Endothelial cell of umbilical vein (primary cell): ENCODE results near the gene CEP152. TPM values are rescaled to one million over a fixed set of nuclear protein-coding genes. Genes with fewer than 3 reads are reported as not detected.

Experiments
- BruUV-seq: library from RNA; stranded (reverse); fragments of 400-500 nt; replicated peaks from 2 replicates; lab custom pipeline; 2021; lab: Mats Ljungman, UMichigan
- CTCF ChIA-PET: fragments of 300-600, 350-600 bp; sonication (Branson Sonifier 250); formaldehyde crosslinking; loops from one replicate; lab custom pipeline; 2021; ENCODE audit warnings: antibody characterized with exemption, inconsistent platforms; lab: Charles Lee
- POLR2A ChIA-PET: fragments of 300-600, 350-600 bp; sonication (Branson Sonifier 250); formaldehyde crosslinking; loops from one replicate; lab custom pipeline; 2021; ENCODE audit warnings: antibody characterized with exemption, inconsistent platforms; lab: Charles Lee
- DNase-seq: peaks from one replicate; pipeline ENCODE4 v3.0.0-alpha.2; 2011; ENCODE audit warnings: low read depth, low spot score
- FAIRE-seq: peaks from 2 replicates; lab custom pipeline; 2011; peaks lifted over from hg19 to GRCh38; lab: Jason Lieb, UNC
- H2AFZ ChIP-seq: 2 replicates; pipeline ENCODE4 v1.6.0; 2012; ENCODE audit warnings: low read depth, low read length, control low read depth, inconsistent platforms
- H3K27ac ChIP-seq: 2 replicates; pipeline ENCODE4 v1.5.1; 2011; ENCODE audit warnings: low read depth, mild to moderate bottlenecking, control low read depth, low read length, moderate library complexity; ENCODE audit not compliant: insufficient read depth
- H3K27me3 ChIP-seq, 2 experiments: 2 replicates each; pipeline versions ENCODE4 v1.6.0 to v1.6.1; 2011; ENCODE audit warnings: low read length in 2 of 2, mixed read lengths in 1 of 2; ENCODE audit not compliant: control insufficient read depth in 2 of 2, insufficient read depth in 2 of 2
- H3K36me3 ChIP-seq, 2 experiments: 2 replicates in 1 of 2; 3 replicates in 1 of 2; pipeline ENCODE4 v1.5.1; 2011; ENCODE audit warnings: low read length in 2 of 2, mild to moderate bottlenecking in 1 of 2, moderate library complexity in 1 of 2; ENCODE audit not compliant: control insufficient read depth in 2 of 2, insufficient read depth in 2 of 2; ENCODE audit errors: extremely low read depth in 1 of 2
- H3K4me1 ChIP-seq: 3 replicates; pipeline ENCODE4 v1.5.1; 2011; ENCODE audit warnings: mild to moderate bottlenecking, low read length; ENCODE audit not compliant: control insufficient read depth, insufficient read depth; ENCODE audit errors: extremely low read depth
- H3K4me2 ChIP-seq: 2 replicates; pipeline ENCODE4 v1.6.1; 2011; ENCODE audit warnings: low read length, control low read depth, mixed read lengths; ENCODE audit not compliant: insufficient read depth
- H3K4me3 ChIP-seq, 3 experiments: fragments of 200-600 bp in 1 of 3; sonication (generic), shearing (Covaris generic) in 1 of 3; replicated peaks in 1 of 3; 2 replicates each; pipeline ENCODE4 v1.5.1; 2011 to 2016; ENCODE audit warnings: control low read depth in 3 of 3, low read length in 3 of 3, mild to moderate bottlenecking in 2 of 3, inconsistent platforms in 1 of 3, low read depth in 1 of 3, moderate library complexity in 1 of 3; ENCODE audit not compliant: insufficient read depth in 1 of 3
- H3K79me2 ChIP-seq: 2 replicates; pipeline ENCODE4 v1.6.0; 2012; ENCODE audit warnings: low read length, inconsistent platforms; ENCODE audit not compliant: control insufficient read depth, insufficient read depth
- H3K9ac ChIP-seq: replicated peaks from 2 replicates; pipeline ENCODE3; 2011; ENCODE audit warnings: low read length, control low read depth; ENCODE audit not compliant: insufficient read depth; ENCODE audit errors: extremely low read depth
- H3K9me1 ChIP-seq: replicated peaks from 3 replicates; pipeline ENCODE4 v1.6.0; 2011; ENCODE audit warnings: mild to moderate bottlenecking, low read length; ENCODE audit not compliant: control insufficient read depth, insufficient read depth; ENCODE audit errors: extremely low read depth
- H3K9me3 ChIP-seq: replicated peaks from 2 replicates; pipeline ENCODE4 v1.5.1; 2012; ENCODE audit warnings: low read length, inconsistent platforms; ENCODE audit not compliant: control insufficient read depth, insufficient read depth
- H4K20me1 ChIP-seq: replicated peaks from 2 replicates; pipeline ENCODE3; 2011; ENCODE audit warnings: mild to moderate bottlenecking, low read length; ENCODE audit not compliant: control insufficient read depth, insufficient read depth; ENCODE audit errors: extremely low read depth
- EZH2 ChIP-seq: IDR thresholded peaks from 2 replicates; pipeline ENCODE4 v1.6.1; 2012; ENCODE audit warnings: borderline replicate concordance, low read depth, mild to moderate bottlenecking, moderate library complexity, low read length, inconsistent platforms; ENCODE audit not compliant: severe bottlenecking
- FOS ChIP-seq: IDR thresholded peaks from 2 replicates; pipeline ENCODE4 v1.6.1; 2011; ENCODE audit warnings: mild to moderate bottlenecking, low read length, moderate library complexity, borderline replicate concordance; ENCODE audit not compliant: insufficient read depth
- GATA2 ChIP-seq: IDR thresholded peaks from 2 replicates; pipeline ENCODE4 v1.7.0; 2011; ENCODE audit warnings: low read depth, mild to moderate bottlenecking, moderate library complexity, mixed read lengths, low read length; ENCODE audit not compliant: insufficient read length, insufficient read depth
- JUN ChIP-seq: IDR thresholded peaks from 2 replicates; pipeline ENCODE4 v1.6.1; 2011; ENCODE audit warnings: borderline replicate concordance, low read depth; ENCODE audit not compliant: insufficient read length, insufficient read depth
- MYC ChIP-seq: IDR thresholded peaks from one replicate; pipeline ENCODE4 v1.6.1; 2011; ENCODE audit warnings: mild to moderate bottlenecking, low read depth, low read length
- POLR2A ChIP-seq: IDR thresholded peaks from 2 replicates; pipeline ENCODE4 v1.6.1; 2012; ENCODE audit warnings: low read depth, mild to moderate bottlenecking, control low read depth, low read length
- POLR2AphosphoS5 ChIP-seq: IDR thresholded peaks from 2 replicates; pipeline ENCODE4 v1.6.1; 2012; ENCODE audit warnings: low read depth, mild to moderate bottlenecking, control low read depth, low read length, moderate library complexity; ENCODE audit not compliant: insufficient read depth
- dilution Hi-C: fragments of 300-500 bp; cut with MboI; formaldehyde crosslinking; loops from one replicate; pipeline ENCODE4 v1.15.0; 2019; ENCODE audit warnings: low sequenced_read_pairs; ENCODE audit not compliant: extremely low pct_ligation_motif_present
- intact Hi-C: fragments of 100-400 bp; cut with micrococcal nuclease; formaldehyde crosslinking; loops from one replicate; pipeline ENCODE4 v1.10.0; 2022
- polyA plus RNA-seq, 4 experiments: library from polyadenylated mRNA; depleted of rRNA in 3 of 4; stranded (reverse) in 3 of 4; unstranded in 1 of 4; fragments of >200 nt; gene quantifications; 2 replicates each; pipeline versions ENCODE4 v1.2.1 to v1.2.3, GENCODE V29; 2011 to 2012; ENCODE audit warnings: missing spikeins in 1 of 4
- total RNA-seq: library from RNA; stranded (reverse); gene quantifications from 2 replicates; pipeline ENCODE4 v1.2.3, GENCODE V29; 2021
- TF ChIP-seq, protein P1 (sequence below): IDR thresholded peaks from 2 replicates; pipeline ENCODE4 v1.6.1; 2011; ENCODE audit not compliant: insufficient read depth, insufficient read length
- TF ChIP-seq, protein P2 (sequence below), 2 donors: IDR thresholded peaks; 1 replicate in 1 of 2; 2 replicates in 1 of 2; pipeline ENCODE4 v1.5.1; 2011; ENCODE audit warnings: low read length in 2 of 2, mild to moderate bottlenecking in 2 of 2, moderate library complexity in 2 of 2, control low read depth in 1 of 2, inconsistent platforms in 1 of 2, low read depth in 1 of 2; ENCODE audit not compliant: insufficient read depth in 1 of 2; ENCODE audit errors: extremely low read depth in 1 of 2

Gene CEP152
- total and polyA plus RNA-seq, 2 donors (not counting 3 experiments of a cell fraction or from before 2014, with no cell fraction given): 3.0 to 15.7 TPM

DNA sequence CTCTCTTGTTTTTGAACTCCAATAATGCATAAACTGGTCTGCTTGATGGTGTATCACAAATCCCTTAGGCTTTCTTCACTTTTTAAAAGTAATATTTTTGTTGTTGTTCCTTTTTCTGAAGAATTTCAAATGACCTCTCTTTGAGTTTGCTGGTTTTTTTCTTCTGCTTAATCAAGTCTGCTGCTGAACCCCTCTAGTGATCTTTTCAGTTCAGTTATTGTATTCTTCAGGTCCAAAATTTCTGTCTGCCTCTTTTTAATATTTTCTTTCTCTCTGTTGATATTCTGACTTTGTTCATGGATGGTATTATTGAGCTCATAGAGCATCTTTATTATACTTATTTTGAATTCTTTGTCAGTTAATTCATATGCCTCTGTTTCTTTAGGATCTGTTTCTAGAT lies 21.8 kb upstream of the CEP152 start:
- ChIA-PET POLR2A (no interaction called here), CTCF (no interaction called here)
- DNase-seq: no peak
- Histone ChIP-seq H2AFZ (no peak overlapping the region), H3K9me3 (no peaks in the 10 kb centered on the region), H3K4me3 (no peak overlapping the region), H3K27me3 (peaks cover 11 to 16% of the 10 kb centered on the region in 2 experiments), H3K9ac (no peak overlapping the region), H4K20me1 (no peaks in the 10 kb centered on the region), H3K4me2 (no peak overlapping the region), H3K9me1 (no peaks in the 10 kb centered on the region), H3K27ac (no peak overlapping the region), H3K36me3 (no peaks in the 10 kb centered on the region), H3K79me2 (no peaks in the 10 kb centered on the region), H3K4me1 (no peaks in the 10 kb centered on the region)
- TF ChIP-seq MYC (no peak), FOS (no peak), EZH2 (no peak)
- TF ChIP-seq, protein P1, sequence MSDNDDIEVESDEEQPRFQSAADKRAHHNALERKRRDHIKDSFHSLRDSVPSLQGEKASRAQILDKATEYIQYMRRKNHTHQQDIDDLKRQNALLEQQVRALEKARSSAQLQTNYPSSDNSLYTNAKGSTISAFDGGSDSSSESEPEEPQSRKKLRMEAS: no peak
- TF ChIP-seq, protein P2, sequence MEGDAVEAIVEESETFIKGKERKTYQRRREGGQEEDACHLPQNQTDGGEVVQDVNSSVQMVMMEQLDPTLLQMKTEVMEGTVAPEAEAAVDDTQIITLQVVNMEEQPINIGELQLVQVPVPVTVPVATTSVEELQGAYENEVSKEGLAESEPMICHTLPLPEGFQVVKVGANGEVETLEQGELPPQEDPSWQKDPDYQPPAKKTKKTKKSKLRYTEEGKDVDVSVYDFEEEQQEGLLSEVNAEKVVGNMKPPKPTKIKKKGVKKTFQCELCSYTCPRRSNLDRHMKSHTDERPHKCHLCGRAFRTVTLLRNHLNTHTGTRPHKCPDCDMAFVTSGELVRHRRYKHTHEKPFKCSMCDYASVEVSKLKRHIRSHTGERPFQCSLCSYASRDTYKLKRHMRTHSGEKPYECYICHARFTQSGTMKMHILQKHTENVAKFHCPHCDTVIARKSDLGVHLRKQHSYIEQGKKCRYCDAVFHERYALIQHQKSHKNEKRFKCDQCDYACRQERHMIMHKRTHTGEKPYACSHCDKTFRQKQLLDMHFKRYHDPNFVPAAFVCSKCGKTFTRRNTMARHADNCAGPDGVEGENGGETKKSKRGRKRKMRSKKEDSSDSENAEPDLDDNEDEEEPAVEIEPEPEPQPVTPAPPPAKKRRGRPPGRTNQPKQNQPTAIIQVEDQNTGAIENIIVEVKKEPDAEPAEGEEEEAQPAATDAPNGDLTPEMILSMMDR (IDR thresholded peaks at IDR 0.05; ENCODE audit: extremely low read depth in 1 of 2, insufficient read depth in 1 of 2, low read depth in 1 of 2, low read length in 2 of 2): no peak
- no TSS peak for BruUV-seq
- intact Hi-C loops: no loop called here
- dilution Hi-C loops: no loop called here
- FAIRE-seq: no peak

DNA sequence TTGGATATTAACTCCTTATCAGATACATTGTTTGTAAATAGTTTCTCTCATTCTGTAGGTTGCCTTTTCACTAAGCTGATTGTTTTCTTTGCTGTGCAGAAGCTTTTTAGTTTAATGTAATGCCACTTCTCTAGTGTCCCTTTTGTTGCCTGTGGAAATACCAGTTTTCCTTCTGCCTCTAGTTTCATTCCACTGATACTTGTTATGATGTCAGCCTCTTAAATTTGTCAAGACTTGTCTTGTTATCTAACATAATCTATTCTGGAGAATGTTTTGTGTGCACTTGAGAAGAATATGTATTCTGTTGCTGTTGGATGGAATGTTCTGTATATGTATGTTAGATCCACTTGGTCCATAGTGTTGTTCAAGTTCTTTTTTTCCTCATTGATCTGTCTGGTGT lies 18.0 kb upstream of the CEP152 start:
- Histone ChIP-seq H4K20me1 (no peaks in the 10 kb centered on the region), H3K4me3 (no peak overlapping the region), H3K9ac (no peak overlapping the region), H3K9me3 (no peaks in the 10 kb centered on the region), H3K9me1 (no peaks in the 10 kb centered on the region), H3K79me2 (no peaks in the 10 kb centered on the region), H3K4me2 (no peak overlapping the region), H3K36me3 (no peaks in the 10 kb centered on the region), H2AFZ (no peak overlapping the region), H3K27ac (no peak overlapping the region), H3K4me1 (no peaks in the 10 kb centered on the region), H3K27me3 (peaks cover 7 to 11% of the 10 kb centered on the region in 2 experiments)
- CTCF ChIA-PET: no interaction called here
- POLR2A ChIA-PET: no interaction called here
- dilution Hi-C loops (no loop called here), intact Hi-C loops (no loop called here)
- no peak for DNase-seq
- no peak for TF ChIP-seq FOS
- no peak for TF ChIP-seq POLR2AphosphoS5
- TF ChIP-seq, protein P1: no peak
- TF ChIP-seq, protein P2 (IDR thresholded peaks at IDR 0.05; ENCODE audit: extremely low read depth in 1 of 2, insufficient read depth in 1 of 2, low read depth in 1 of 2, low read length in 2 of 2): no peak
- no peak for TF ChIP-seq GATA2
- no peak for TF ChIP-seq POLR2A
- no peak for TF ChIP-seq JUN
- BruUV-seq: no TSS peak
- no peak for FAIRE-seq
